IPS-18a (cell line): ENCODE data around the gene ITIH4.

ENCODE experiments used
- H3K27ac ChIP-seq: one replicate; pipeline ENCODE4 v1.5.1; 2013; ENCODE audit warnings: low read length
- H3K27me3 ChIP-seq: one replicate; pipeline ENCODE4 v1.6.1; 2013; ENCODE audit warnings: mild to moderate bottlenecking, low read length; ENCODE audit not compliant: control insufficient read depth, insufficient read depth
- H3K36me3 ChIP-seq: one replicate; pipeline ENCODE4 v1.6.1; 2013; ENCODE audit warnings: low read depth, low read length; ENCODE audit not compliant: control insufficient read depth
- H3K4me1 ChIP-seq: one replicate; pipeline ENCODE4 v1.6.1; 2013; ENCODE audit warnings: low read depth, low read length; ENCODE audit not compliant: control insufficient read depth
- H3K4me3 ChIP-seq: one replicate; pipeline ENCODE4 v1.5.1; 2013; ENCODE audit warnings: low read length
- H3K9ac ChIP-seq: one replicate; pipeline ENCODE4 v1.6.1; 2013; ENCODE audit warnings: mild to moderate bottlenecking, low read length, moderate library complexity
- H3K9me3 ChIP-seq: one replicate; pipeline ENCODE4 v1.6.1; 2013; ENCODE audit warnings: low read depth, low read length; ENCODE audit not compliant: control insufficient read depth

ITIH4 gene

GRCh38 chr3:52793702-52794611 lies 36.5 kb downstream of the ITIH4 start:
- Histone ChIP-seq H3K9me3 (no peaks in the 10 kb centered on the region), H3K27ac (no peak overlapping the region), H3K36me3 (no peaks in the 10 kb centered on the region), H3K4me3 (no peak overlapping the region), H3K9ac (no peak overlapping the region), H3K27me3 (no peaks in the 10 kb centered on the region), H3K4me1 (no peaks in the 10 kb centered on the region)

GRCh38 chr3:52792961-52793695 lies 37.3 kb downstream of the ITIH4 start:
- Histone ChIP-seq H3K27me3 (no peaks in the 10 kb centered on the region), H3K27ac (no peak overlapping the region), H3K9me3 (no peaks in the 10 kb centered on the region), H3K36me3 (no peaks in the 10 kb centered on the region), H3K4me3 (no peak overlapping the region), H3K4me1 (no peaks in the 10 kb centered on the region), H3K9ac (no peak overlapping the region)

- Histone ChIP-seq H3K27me3 (no peaks in the 10 kb centered on the region), H3K9ac (no peak overlapping the region), H3K4me3 (no peak overlapping the region), H3K4me1 (no peaks in the 10 kb centered on the region), H3K36me3 (no peaks in the 10 kb centered on the region), H3K27ac (no peak overlapping the region), H3K9me3 (no peaks in the 10 kb centered on the region)
Measured at GRCh38 chr3:52792413-52792812, 38.1 kb downstream of the ITIH4 start.

- H3K36me3 ChIP-seq = no peaks in the 10 kb centered on the region
- H3K27ac ChIP-seq = no peak overlapping the region
- H3K27me3 ChIP-seq = no peaks in the 10 kb centered on the region
- H3K4me3 ChIP-seq = no peak overlapping the region
- H3K4me1 ChIP-seq = no peaks in the 10 kb centered on the region
- no peak overlapping the region for H3K9ac ChIP-seq
- no peaks in the 10 kb centered on the region for H3K9me3 ChIP-seq
Measured at GRCh38 chr3:52791928-52792327, 38.5 kb downstream of the ITIH4 start.

GRCh38 chr3:52791366-52791765 lies 39.1 kb downstream of the ITIH4 start:
- H3K9ac ChIP-seq = no peak overlapping the region
- H3K36me3 ChIP-seq = no peaks in the 10 kb centered on the region
- no peaks in the 10 kb centered on the region for H3K4me1 ChIP-seq
- H3K27ac ChIP-seq = no peak overlapping the region
- H3K9me3 ChIP-seq = no peaks in the 10 kb centered on the region
- no peak overlapping the region for H3K4me3 ChIP-seq
- H3K27me3 ChIP-seq = no peaks in the 10 kb centered on the region

GRCh38 chr3:52790741-52791140 lies 39.7 kb downstream of the ITIH4 start:
- no peaks in the 10 kb centered on the region for H3K36me3 ChIP-seq
- no peaks in the 10 kb centered on the region for H3K9me3 ChIP-seq
- H3K9ac ChIP-seq = no peak overlapping the region
- H3K27me3 ChIP-seq = no peaks in the 10 kb centered on the region
- H3K4me1 ChIP-seq = no peaks in the 10 kb centered on the region
- H3K4me3 ChIP-seq = no peak overlapping the region
- H3K27ac ChIP-seq = no peak overlapping the region

GRCh38 chr3:52790337-52790736 lies 40.1 kb downstream of the ITIH4 start:
- H3K4me1 ChIP-seq = no peaks in the 10 kb centered on the region
- H3K4me3 ChIP-seq = no peak overlapping the region
- H3K36me3 ChIP-seq = no peaks in the 10 kb centered on the region
- no peak overlapping the region for H3K9ac ChIP-seq
- H3K27me3 ChIP-seq = no peaks in the 10 kb centered on the region
- H3K9me3 ChIP-seq = no peaks in the 10 kb centered on the region
- H3K27ac ChIP-seq = no peak overlapping the region

GRCh38 chr3:52789746-52790040 lies 40.8 kb downstream of the ITIH4 start:
- Histone ChIP-seq H3K9me3 (no peaks in the 10 kb centered on the region), H3K27me3 (no peaks in the 10 kb centered on the region), H3K9ac (no peak overlapping the region), H3K4me3 (no peak overlapping the region), H3K27ac (no peak overlapping the region), H3K36me3 (no peaks in the 10 kb centered on the region), H3K4me1 (no peaks in the 10 kb centered on the region)

GRCh38 chr3:52788890-52789745 lies 41.4 kb downstream of the ITIH4 start:
- no peaks in the 10 kb centered on the region for H3K27me3 ChIP-seq
- H3K4me1 ChIP-seq = no peaks in the 10 kb centered on the region
- no peak overlapping the region for H3K27ac ChIP-seq
- no peak overlapping the region for H3K9ac ChIP-seq
- H3K9me3 ChIP-seq = no peaks in the 10 kb centered on the region
- no peaks in the 10 kb centered on the region for H3K36me3 ChIP-seq
- H3K4me3 ChIP-seq = no peak overlapping the region

GRCh38 chr3:52787672-52788625 lies 42.5 kb downstream of the ITIH4 start:
- no peak overlapping the region for H3K4me3 ChIP-seq
- H3K9ac ChIP-seq = no peak overlapping the region
- no peaks in the 10 kb centered on the region for H3K9me3 ChIP-seq
- no peak overlapping the region for H3K27ac ChIP-seq
- no peaks in the 10 kb centered on the region for H3K4me1 ChIP-seq
- no peaks in the 10 kb centered on the region for H3K36me3 ChIP-seq
- no peaks in the 10 kb centered on the region for H3K27me3 ChIP-seq
